Kidney (tissue), 14 donors: ENCODE measurements around the gene DNM3. TPM values are rescaled to one million over a fixed set of nuclear protein-coding genes. Genes with fewer than 3 reads are reported as not detected.
"Not testable (repeated sequence)": the region's sequence is repeated elsewhere in the genome, so short reads cannot be mapped to it uniquely, and the experiment has no call there.

Experiments used
- DNase-seq, 5 donors: peaks; one replicate each; pipeline ENCODE4 v3.0.0-alpha.2; 2013 to 2020
- FAIRE-seq: peaks from 2 replicates; lab custom pipeline; 2012; peaks lifted over from hg19 to GRCh38; lab: Jason Lieb, UNC
- H3K27ac ChIP-seq, 2 donors: one replicate each; pipeline ENCODE4 v1.7.0; 2013; ENCODE audit warnings: low read depth in 2 of 2, low read length in 2 of 2, inconsistent platforms in 1 of 2
- H3K27me3 ChIP-seq: one replicate; pipeline ENCODE4 v1.7.1; 2013; ENCODE audit warnings: low read length, inconsistent platforms; ENCODE audit not compliant: control insufficient read depth, insufficient read depth
- H3K36me3 ChIP-seq, 3 donors: one replicate each; pipeline versions ENCODE4 v1.7.0 to v1.7.1; 2013; ENCODE audit warnings: low read length in 3 of 3, control low read depth in 1 of 3, inconsistent platforms in 1 of 3; ENCODE audit not compliant: insufficient read depth in 3 of 3, control insufficient read depth in 2 of 3
- H3K4me1 ChIP-seq, 3 donors: one replicate each; pipeline versions ENCODE4 v1.7.0 to v1.7.1; 2013; ENCODE audit warnings: low read length in 3 of 3, inconsistent platforms in 1 of 3, low read depth in 1 of 3; ENCODE audit not compliant: control insufficient read depth in 2 of 3, insufficient read depth in 2 of 3
- H3K4me3 ChIP-seq, 3 donors: one replicate each; pipeline versions ENCODE4 v1.7.0 to v1.8.1; 2013; ENCODE audit warnings: low read length in 3 of 3, control low read depth in 1 of 3, inconsistent platforms in 1 of 3
- H3K9ac ChIP-seq, 3 donors: one replicate each; pipeline versions ENCODE4 v1.7.0 to v1.7.1; 2013; ENCODE audit warnings: low read length in 3 of 3, control low read depth in 1 of 3, inconsistent platforms in 1 of 3
- H3K9me3 ChIP-seq, 3 donors: one replicate each; pipeline versions ENCODE4 v1.7.0 to v1.7.1; 2013; ENCODE audit warnings: low read length in 3 of 3, control low read depth in 1 of 3, inconsistent platforms in 1 of 3; ENCODE audit not compliant: control insufficient read depth in 2 of 3, insufficient read depth in 1 of 3
- CTCF ChIP-seq: IDR thresholded peaks from 3 replicates; pipeline ENCODE4 v1.5.1; 2012; ENCODE audit warnings: mild to moderate bottlenecking, moderate library complexity, borderline replicate concordance; ENCODE audit not compliant: insufficient read depth; ENCODE audit errors: extremely low read depth
- intact Hi-C: fragments of 100-400 bp; cut with DNase I; formaldehyde crosslinking; loops from one replicate; pipeline ENCODE4 v1.11.1; 2022
- polyA plus RNA-seq: library from polyadenylated mRNA; stranded (reverse); fragments of 350-450 nt; fragmentation: Illumina TruSeq; extraction: RNeasy Lipid Tissue Mini Kit (QIAGEN cat#74804); gene quantifications from one replicate; pipeline ENCODE4 v1.2.3, GENCODE V29; 2014; ENCODE audit warnings: low read depth, low replicate concordance; ENCODE audit not compliant: insufficient read depth
- total RNA-seq: library from RNA; stranded (reverse); fragmentation: NEBNext Ultra II Directional; extraction: Animal tissue kit (Norgen Biotek cat#: 25700); gene quantifications from one replicate; pipeline ENCODE4 v1.2.1, GENCODE V29; 2021
- donor health status: control.
- donor health status: control.
- donor health status: control.
- donor health status: control.
- donor health status: control.
- donor health status: DM: yes; HTN: yes; CAD: no.
- donor health status: Normal renal cell carcinoma (clear cell type).

Gene DNM3
- total and polyA plus RNA-seq, 2 donors from 2014 or later, result 5.9 to 19.1 TPM

GRCh38 chr1:172069534-172069933, 228.2 kb downstream of the DNM3 start:
- H3K9me3 ChIP-seq, result no peaks in the 10 kb centered on the region
- H3K4me3 ChIP-seq, result no peak overlapping the region
- DNase-seq, result peak in 1 of 5 donors; percentile 43
- no peak overlapping the region for H3K9ac ChIP-seq
- no peak overlapping the region for H3K27ac ChIP-seq
- FAIRE-seq, result no peak
- no peaks in the 10 kb centered on the region for H3K27me3 ChIP-seq
- intact Hi-C loops, result no loop called here
- H3K4me1 ChIP-seq, result no peaks in the 10 kb centered on the region
- H3K36me3 ChIP-seq, result no peaks in the 10 kb centered on the region
- TF ChIP-seq CTCF, result no peak

GRCh38 chr1:172070055-172070454, 228.8 kb downstream of the DNM3 start:
- no peak overlapping the region for H3K27ac ChIP-seq
- no peak for FAIRE-seq

GRCh38 chr1:172071746-172072145, 230.4 kb downstream of the DNM3 start:
- no peak for FAIRE-seq
- Histone ChIP-seq H3K4me1 (no peaks in the 10 kb centered on the region), H3K27me3 (no peaks in the 10 kb centered on the region), H3K9ac (no peak overlapping the region), H3K4me3 (no peak overlapping the region), H3K36me3 (no peaks in the 10 kb centered on the region), H3K27ac (no peak overlapping the region), H3K9me3 (no peaks in the 10 kb centered on the region)
- intact Hi-C loops, result no loop called here
- DNase-seq, result peak in 2 of 5 donors; percentile 27 to 72
- no peak for TF ChIP-seq CTCF

More at GRCh38 chr1:172070055-172070454, 228.8 kb downstream of the DNM3 start:
- Histone ChIP-seq H3K4me1 (no peaks in the 10 kb centered on the region), H3K27me3 (no peaks in the 10 kb centered on the region), H3K9ac (no peak overlapping the region), H3K36me3 (no peaks in the 10 kb centered on the region), H3K9me3 (no peaks in the 10 kb centered on the region), H3K4me3 (no peak overlapping the region)
- intact Hi-C loops, result no loop called here
- no peak for DNase-seq
- TF ChIP-seq CTCF, result no peak

GRCh38 chr1:172079859-172080258, 238.6 kb downstream of the DNM3 start:
- H3K27me3 ChIP-seq, H3K9ac ChIP-seq, H3K4me1 ChIP-seq, DNase-seq, intact Hi-C loops, H3K36me3 ChIP-seq, H3K4me3 ChIP-seq, H3K27ac ChIP-seq, H3K9me3 ChIP-seq, FAIRE-seq: not testable (repeated sequence)
